HepG2 (cell line): Measurements from ENCODE around the gene DAPK3. TPM values are rescaled to one million over a fixed set of nuclear protein-coding genes. Genes with fewer than 3 reads are reported as not detected.

Experiments
- ATAC-seq: fragments of 200-7000 bp; cut with Tn5 transposase; 3 replicates; pipeline ENCODE4 v1.9.1; 2020; ENCODE audit warnings: mild to moderate bottlenecking, moderate library complexity
- BruUV-seq: library from RNA; stranded (reverse); fragments of 400-500 nt; replicated peaks from 2 replicates; lab custom pipeline; 2021; lab: Mats Ljungman, UMichigan
- CTCF ChIA-PET: fragments of 300-600 bp; formaldehyde crosslinking; extraction: SDS; loops from one replicate; lab custom pipeline; 2021; ENCODE audit warnings: low total read pairs, inconsistent platforms, low intra/inter-chr PET ratio; lab: Yijun Ruan, JAX
- POLR2A ChIA-PET: fragments of 350-600 bp; sonication (Branson Sonifier 250); formaldehyde crosslinking; loops from one replicate; lab custom pipeline; 2020; ENCODE audit warnings: antibody characterized with exemption, inconsistent platforms; lab: Yijun Ruan, JAX
- DNase-seq: peaks from one replicate; pipeline ENCODE4 v3.0.0-alpha.2; 2015; ENCODE audit warnings: low spot score
- FAIRE-seq: peaks from 3 replicates; lab custom pipeline; 2011; peaks lifted over from hg19 to GRCh38; lab: Jason Lieb, UNC
- H2AFZ ChIP-seq: one replicate; pipeline ENCODE4 v1.6.1; 2011; ENCODE audit warnings: low read length, inconsistent platforms
- H3K27ac ChIP-seq: fragments of 300-600 bp; 3 replicates; pipeline ENCODE4 v1.8.0; 2011; ENCODE audit warnings: mixed run types, mild to moderate bottlenecking, mixed read lengths, low read length, inconsistent platforms; ENCODE audit not compliant: insufficient read depth; ENCODE audit errors: extremely low read length
- H3K27me3 ChIP-seq, 2 experiments: fragments of 200-600 bp in 1 of 2; 2 replicates in 1 of 2; 3 replicates in 1 of 2; pipeline versions ENCODE4 v1.6.0 to v1.8.0; 2011; ENCODE audit warnings: low read length in 2 of 2, mild to moderate bottlenecking in 2 of 2, moderate library complexity in 2 of 2, inconsistent platforms in 1 of 2; ENCODE audit not compliant: insufficient read depth in 2 of 2, control insufficient read depth in 1 of 2
- H3K36me3 ChIP-seq, 2 experiments: fragments of 200-600 bp in 1 of 2; replicated peaks in 1 of 2; 2 replicates in 1 of 2; 3 replicates in 1 of 2; pipeline versions ENCODE4 v1.5.1 to v1.8.0; 2011; ENCODE audit warnings: low read length in 2 of 2, inconsistent platforms in 1 of 2; ENCODE audit not compliant: insufficient read depth in 2 of 2, control insufficient read depth in 1 of 2
- H3K4me1 ChIP-seq: 2 replicates; pipeline ENCODE4 v1.5.1; 2012; ENCODE audit warnings: low read length, inconsistent platforms; ENCODE audit not compliant: insufficient read depth
- H3K4me2 ChIP-seq: 2 replicates; pipeline ENCODE4 v1.6.0; 2011; ENCODE audit warnings: low read depth, low read length, inconsistent platforms
- H3K4me3 ChIP-seq, 3 experiments: fragments of 200-600 bp in 1 of 3; sonication (generic), shearing (Covaris generic) in 1 of 3; replicated peaks in 1 of 3; 2 replicates each; pipeline ENCODE4 v1.5.1; 2011 to 2016; ENCODE audit warnings: low read length in 3 of 3, inconsistent platforms in 2 of 3, low read depth in 2 of 3, mild to moderate bottlenecking in 2 of 3, control low read depth in 1 of 3, mixed read lengths in 1 of 3; ENCODE audit not compliant: insufficient read depth in 1 of 3
- H3K79me2 ChIP-seq: one replicate; pipeline ENCODE4 v1.6.1; 2011; ENCODE audit warnings: low read length, inconsistent platforms; ENCODE audit not compliant: insufficient read depth
- H3K9ac ChIP-seq: 2 replicates; pipeline ENCODE4 v1.6.0; 2011; ENCODE audit warnings: mild to moderate bottlenecking, low read depth, low read length, inconsistent platforms; ENCODE audit not compliant: insufficient read depth
- H3K9me3 ChIP-seq: 2 replicates; pipeline ENCODE4 v1.5.1; 2012; ENCODE audit warnings: mild to moderate bottlenecking, low read length
- H4K20me1 ChIP-seq: 2 replicates; pipeline ENCODE4 v1.6.0; 2011; ENCODE audit warnings: inconsistent platforms, mild to moderate bottlenecking, low read length, moderate library complexity; ENCODE audit not compliant: insufficient read depth
- ARID2 ChIP-seq: sonication (generic); formaldehyde crosslinking; IDR thresholded peaks from 2 replicates; pipeline ENCODE4 v1.8.1; 2022; ENCODE audit warnings: mild to moderate bottlenecking, missing genetic modification reagents, borderline replicate concordance
- NPAS2 ChIP-seq: sonication (generic); formaldehyde crosslinking; IDR thresholded peaks from 2 replicates; pipeline ENCODE4 v1.8.0; 2022; ENCODE audit warnings: mild to moderate bottlenecking, missing genetic modification reagents, borderline replicate concordance
- POLR2G ChIP-seq: fragments of 200-400 bp; formaldehyde crosslinking; IDR thresholded peaks from 2 replicates; pipeline ENCODE4 v1.6.1; 2018; ENCODE audit warnings: mild to moderate bottlenecking, low read depth, low read length, moderate library complexity
- RBM22 ChIP-seq: fragments of 200-400 bp; formaldehyde crosslinking; optimal IDR thresholded peaks from 2 replicates; pipeline ENCODE3; 2017; ENCODE audit warnings: mild to moderate bottlenecking, low read length, moderate library complexity
- SRSF1 ChIP-seq: fragments of 200-400 bp; formaldehyde crosslinking; optimal IDR thresholded peaks from 2 replicates; pipeline ENCODE3; 2017; ENCODE audit warnings: mild to moderate bottlenecking, low read depth, low read length, moderate library complexity
- ZNF792 ChIP-seq: IDR thresholded peaks from 2 replicates; pipeline ENCODE4 v1.6.1; 2016
- WGBS: methylation state at CpG from one replicate; pipeline ENCODE4 v1.1.6; 2017; ENCODE audit warnings: low lambda C conversion rate; 5-methylcytosine and 5-hydroxymethylcytosine counted together
- in situ Hi-C: cut with HindIII; loops from 2 replicates; pipeline ENCODE4 v1.10.0; 2017; ENCODE audit warnings: low pct_unique_long_range_greater_than_20kb; ENCODE audit not compliant: extremely low pct_ligation_motif_present
- intact Hi-C: fragments of 100-400 bp; cut with micrococcal nuclease; formaldehyde crosslinking; loops from one replicate; pipeline ENCODE4 v1.10.0; 2022; ENCODE audit not compliant: unreplicated experiment
- polyA plus RNA-seq, 8 experiments: library from polyadenylated mRNA; depleted of rRNA in 3 of 8; stranded (reverse) in 7 of 8; unstranded in 1 of 8; fragments of >200 nt; fragmentation: Illumina TruSeq in 4 of 8; extraction: Trizol in 4 of 8; gene quantifications; 2 replicates each; pipeline versions ENCODE4 v1.2.1 to v1.2.3, GENCODE V29; 2011 to 2016; ENCODE audit warnings: low read depth in 4 of 8, missing spikeins in 1 of 8, mixed read lengths in 1 of 8; ENCODE audit not compliant: insufficient read depth in 1 of 8
- total RNA-seq, 5 experiments: library from RNA; depleted of rRNA; stranded (reverse); fragments of >200 nt; fragmentation: Illumina TruSeq; extraction: Trizol; gene quantifications; 2 replicates each; pipeline ENCODE4 v1.2.3, GENCODE V29; 2016; ENCODE audit warnings: low read depth in 1 of 5
- TF ChIP-seq, protein P1 (sequence below): sonication (generic); formaldehyde crosslinking; IDR thresholded peaks from 2 replicates; pipeline ENCODE4 v1.5.0; 2020; ENCODE audit warnings: mild to moderate bottlenecking, missing genetic modification reagents, borderline replicate concordance
- TF ChIP-seq, protein P2 (sequence below): sonication (generic); formaldehyde crosslinking; IDR thresholded peaks from 2 replicates; pipeline ENCODE4 v1.4.0; 2020; ENCODE audit warnings: missing genetic modification reagents

DAPK3 gene
- total and polyA plus RNA-seq, 2 of the 13 experiments (the other 11 are each of a cell fraction or from before 2014, with no cell fraction given) = 30.5 to 37.3 TPM

DNA sequence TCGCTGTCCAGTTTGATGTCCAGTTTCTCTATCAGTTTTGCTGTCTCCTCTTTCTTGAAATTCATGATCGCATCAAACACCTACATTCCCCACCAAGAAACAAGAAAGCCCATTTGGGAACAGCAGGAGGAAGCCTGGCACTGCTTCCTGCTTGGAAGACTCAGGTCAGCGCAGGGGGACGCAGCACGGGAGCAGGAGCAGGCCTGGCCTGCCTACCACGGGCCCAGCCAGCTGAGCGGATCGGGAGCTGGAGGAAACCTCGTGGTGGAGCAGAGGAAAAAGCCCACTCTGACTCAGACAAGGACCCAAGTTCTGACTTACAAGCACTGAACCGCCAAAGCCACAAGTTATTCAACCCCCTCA, 10.5 kb upstream of the DAPK3 start:
- Histone ChIP-seq H3K27ac (no peak overlapping the region), H4K20me1 (peaks cover 85% of the 10 kb centered on the region), H3K9ac (no peak overlapping the region), H3K36me3 (peaks cover 69 to 80% of the 10 kb centered on the region in 2 experiments), H3K4me2 (no peak overlapping the region), H3K27me3 (no peaks in the 10 kb centered on the region; a peak in 1 of 5 replicates), H3K4me1 (peaks cover 45% of the 10 kb centered on the region), H2AFZ (no peak overlapping the region), H3K79me2 (peaks cover 50% of the 10 kb centered on the region), H3K9me3 (no peaks in the 10 kb centered on the region), H3K4me3 (no peak overlapping the region)
- BruUV-seq = no TSS peak
- POLR2A ChIA-PET = interaction anchor here (7.4 kb wide), 1 partner anchor 10 kb away, joined by 118 read pairs; the partner anchor contains the start of gene DAPK3
- no peak for ATAC-seq
- intact Hi-C loops (no loop called here), in situ Hi-C loops (no loop called here)
- 96% methylated on average over 10 of the region's 10 CpGs for WGBS
- TF ChIP-seq, protein P1, sequence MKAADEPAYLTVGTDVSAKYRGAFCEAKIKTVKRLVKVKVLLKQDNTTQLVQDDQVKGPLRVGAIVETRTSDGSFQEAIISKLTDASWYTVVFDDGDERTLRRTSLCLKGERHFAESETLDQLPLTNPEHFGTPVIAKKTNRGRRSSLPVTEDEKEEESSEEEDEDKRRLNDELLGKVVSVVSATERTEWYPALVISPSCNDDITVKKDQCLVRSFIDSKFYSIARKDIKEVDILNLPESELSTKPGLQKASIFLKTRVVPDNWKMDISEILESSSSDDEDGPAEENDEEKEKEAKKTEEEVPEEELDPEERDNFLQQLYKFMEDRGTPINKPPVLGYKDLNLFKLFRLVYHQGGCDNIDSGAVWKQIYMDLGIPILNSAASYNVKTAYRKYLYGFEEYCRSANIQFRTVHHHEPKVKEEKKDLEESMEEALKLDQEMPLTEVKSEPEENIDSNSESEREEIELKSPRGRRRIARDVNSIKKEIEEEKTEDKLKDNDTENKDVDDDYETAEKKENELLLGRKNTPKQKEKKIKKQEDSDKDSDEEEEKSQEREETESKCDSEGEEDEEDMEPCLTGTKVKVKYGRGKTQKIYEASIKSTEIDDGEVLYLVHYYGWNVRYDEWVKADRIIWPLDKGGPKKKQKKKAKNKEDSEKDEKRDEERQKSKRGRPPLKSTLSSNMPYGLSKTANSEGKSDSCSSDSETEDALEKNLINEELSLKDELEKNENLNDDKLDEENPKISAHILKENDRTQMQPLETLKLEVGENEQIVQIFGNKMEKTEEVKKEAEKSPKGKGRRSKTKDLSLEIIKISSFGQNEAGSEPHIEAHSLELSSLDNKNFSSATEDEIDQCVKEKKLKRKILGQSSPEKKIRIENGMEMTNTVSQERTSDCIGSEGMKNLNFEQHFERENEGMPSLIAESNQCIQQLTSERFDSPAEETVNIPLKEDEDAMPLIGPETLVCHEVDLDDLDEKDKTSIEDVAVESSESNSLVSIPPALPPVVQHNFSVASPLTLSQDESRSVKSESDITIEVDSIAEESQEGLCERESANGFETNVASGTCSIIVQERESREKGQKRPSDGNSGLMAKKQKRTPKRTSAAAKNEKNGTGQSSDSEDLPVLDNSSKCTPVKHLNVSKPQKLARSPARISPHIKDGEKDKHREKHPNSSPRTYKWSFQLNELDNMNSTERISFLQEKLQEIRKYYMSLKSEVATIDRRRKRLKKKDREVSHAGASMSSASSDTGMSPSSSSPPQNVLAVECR (CRISPR knock-in tag) = peak; percentile 20; the same call in 1 of the 2 replicates
- TF ChIP-seq SRSF1 = peak; percentile 20
- no peak for TF ChIP-seq NPAS2 (CRISPR knock-in tag)
- peak; percentile 11 for TF ChIP-seq RBM22
- TF ChIP-seq, protein P2, sequence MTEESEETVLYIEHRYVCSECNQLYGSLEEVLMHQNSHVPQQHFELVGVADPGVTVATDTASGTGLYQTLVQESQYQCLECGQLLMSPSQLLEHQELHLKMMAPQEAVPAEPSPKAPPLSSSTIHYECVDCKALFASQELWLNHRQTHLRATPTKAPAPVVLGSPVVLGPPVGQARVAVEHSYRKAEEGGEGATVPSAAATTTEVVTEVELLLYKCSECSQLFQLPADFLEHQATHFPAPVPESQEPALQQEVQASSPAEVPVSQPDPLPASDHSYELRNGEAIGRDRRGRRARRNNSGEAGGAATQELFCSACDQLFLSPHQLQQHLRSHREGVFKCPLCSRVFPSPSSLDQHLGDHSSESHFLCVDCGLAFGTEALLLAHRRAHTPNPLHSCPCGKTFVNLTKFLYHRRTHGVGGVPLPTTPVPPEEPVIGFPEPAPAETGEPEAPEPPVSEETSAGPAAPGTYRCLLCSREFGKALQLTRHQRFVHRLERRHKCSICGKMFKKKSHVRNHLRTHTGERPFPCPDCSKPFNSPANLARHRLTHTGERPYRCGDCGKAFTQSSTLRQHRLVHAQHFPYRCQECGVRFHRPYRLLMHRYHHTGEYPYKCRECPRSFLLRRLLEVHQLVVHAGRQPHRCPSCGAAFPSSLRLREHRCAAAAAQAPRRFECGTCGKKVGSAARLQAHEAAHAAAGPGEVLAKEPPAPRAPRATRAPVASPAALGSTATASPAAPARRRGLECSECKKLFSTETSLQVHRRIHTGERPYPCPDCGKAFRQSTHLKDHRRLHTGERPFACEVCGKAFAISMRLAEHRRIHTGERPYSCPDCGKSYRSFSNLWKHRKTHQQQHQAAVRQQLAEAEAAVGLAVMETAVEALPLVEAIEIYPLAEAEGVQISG (CRISPR knock-in tag) = no peak
- no peak for TF ChIP-seq ARID2 (CRISPR knock-in tag)
- no peak for TF ChIP-seq ZNF792 (CRISPR knock-in tag)
- peak; percentile 28 for TF ChIP-seq POLR2G
- FAIRE-seq = no peak
- CTCF ChIA-PET = no interaction called here
- DNase-seq = no peak
